ENCODE results near the gene CHGA. TPM values are rescaled to one million over a fixed set of nuclear protein-coding genes. Genes with fewer than 3 reads are reported as not detected.

Gene CHGA
- total and polyA plus RNA-seq, 2 of the 8 experiments (the other 6 are each of a cell fraction or from before 2014, with no cell fraction given): 17.5 to 28.2 TPM

DNA sequence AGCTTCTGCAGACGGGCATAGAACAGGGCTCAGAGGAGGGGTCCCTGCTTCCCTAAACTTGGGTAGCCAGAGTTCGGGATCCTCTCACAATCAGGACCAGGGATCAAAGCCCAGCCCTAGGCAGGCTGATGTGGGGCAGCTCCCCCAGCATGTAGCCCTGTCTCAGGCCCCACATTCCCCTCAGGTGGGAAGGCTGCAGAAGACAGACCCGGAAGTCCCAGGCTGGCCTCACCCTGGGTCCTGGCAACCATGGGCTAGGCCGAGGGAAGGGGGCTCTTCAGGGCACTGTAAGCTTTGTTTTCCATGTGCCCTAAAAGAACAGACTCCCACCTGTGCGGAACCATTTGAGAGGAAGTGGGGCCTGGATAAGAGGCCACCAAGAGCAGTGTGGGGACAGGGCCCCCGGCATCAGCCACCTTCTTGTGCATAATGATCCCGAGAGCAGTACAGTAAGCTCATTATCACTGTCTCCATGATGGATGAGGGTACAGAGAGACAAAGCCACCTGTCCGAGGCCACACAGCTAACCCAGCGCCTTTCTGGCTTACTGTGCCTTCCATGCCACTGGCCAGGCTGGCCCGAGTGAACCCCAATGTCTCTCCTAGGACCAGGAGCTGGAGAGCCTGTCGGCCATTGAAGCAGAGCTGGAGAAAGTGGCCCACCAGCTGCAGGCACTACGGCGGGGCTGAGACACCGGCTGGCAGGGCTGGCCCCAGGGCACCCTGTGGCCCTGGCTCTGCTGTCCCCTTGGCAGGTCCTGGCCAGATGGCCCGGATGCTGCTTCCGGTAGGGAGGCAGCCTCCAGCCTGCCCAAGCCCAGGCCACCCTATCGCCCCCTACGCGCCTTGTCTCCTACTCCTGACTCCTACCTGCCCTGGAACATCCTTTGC, 11.5 kb downstream of the CHGA start:
- Histone ChIP-seq H3K9ac (replicated peaks in 1 of 4; ENCODE audit: extremely low read depth in 1 of 4, low read depth in 3 of 4, low read length in 3 of 4) (no peak overlapping the region), H4K20me1 (replicated peaks in 1 of 2; ENCODE audit: control insufficient read depth in 1 of 2, insufficient read depth in 2 of 2, low read length in 2 of 2) (peaks cover 4 to 7% of the 10 kb centered on the region in 2 experiments), H2BK20ac (ENCODE audit: low read length) (no peak overlapping the region), H3K4me1 (replicated peaks in 1 of 4; ENCODE audit: control insufficient read depth in 3 of 4, insufficient read depth in 4 of 4, low read length in 3 of 4) (no peaks in the 10 kb centered on the region), H3K79me1 (ENCODE audit: low read depth, low read length) (no peaks in the 10 kb centered on the region), H2BK5ac (ENCODE audit: low read depth, low read length) (no peak overlapping the region), H3K27ac (ENCODE audit: low read depth, low read length) (no peak overlapping the region), H3K4ac (replicated peaks; ENCODE audit: insufficient read length, low read depth, low read length) (no peak overlapping the region), H3K23me2 (ENCODE audit: low read depth, low read length) (no peaks in the 10 kb centered on the region), H3K56ac (replicated peaks; ENCODE audit: insufficient read length, low read depth, low read length) (no peak overlapping the region), H3K36me3 (ENCODE audit: control insufficient read depth in 2 of 4, insufficient read depth in 4 of 4, low read length in 3 of 4) (no peaks in the 10 kb centered on the region), H2BK12ac (ENCODE audit: low read depth, low read length) (no peak overlapping the region), H3K4me3 (ENCODE audit: extremely low read depth in 1 of 4, insufficient read depth in 2 of 4, low read depth in 3 of 4, low read length in 4 of 4) (no peak overlapping the region), H4K91ac (replicated peaks; ENCODE audit: insufficient read length, low read length) (no peak overlapping the region), H4K8ac (ENCODE audit: extremely low read depth, insufficient read depth, low read length) (no peak overlapping the region), H3K18ac (ENCODE audit: extremely low read depth, low read length) (no peak overlapping the region), H2BK15ac (ENCODE audit: low read length) (no peak overlapping the region), H3K9me3 (ENCODE audit: insufficient read depth in 2 of 2, low read depth in 1 of 2, low read length in 1 of 2) (no peaks in the 10 kb centered on the region), H4K5ac (ENCODE audit: insufficient read length, low read depth, low read length) (no peak overlapping the region), H3K4me2 (ENCODE audit: insufficient read depth in 1 of 2, low read depth in 2 of 2, low read length in 2 of 2) (no peak overlapping the region), H3K23ac (ENCODE audit: insufficient read length) (no peak overlapping the region), H2AFZ (ENCODE audit: low read length) (no peak overlapping the region), H3K79me2 (ENCODE audit: control insufficient read depth in 1 of 2, insufficient read depth in 2 of 2, low read length in 2 of 2) (no peaks in the 10 kb centered on the region), H3K14ac (ENCODE audit: insufficient read length) (no peak overlapping the region), H3K27me3 (replicated peaks in 1 of 4; ENCODE audit: control insufficient read depth in 3 of 4, extremely low read depth in 1 of 4, insufficient read depth in 3 of 4, low read length in 3 of 4) (no peaks in the 10 kb centered on the region), H2AK5ac (ENCODE audit: low read depth, low read length) (no peak overlapping the region), H2BK120ac (replicated peaks; ENCODE audit: low read depth, low read length) (no peak overlapping the region)
- ChIA-PET CTCF (ENCODE audit: partially characterized antibody) (interaction anchor here (0.6 to 3.0 kb wide), 13 partner anchors 12 to 249 kb away, joined by 3 to 12 read pairs (median 3); no protein-coding TSS in a partner anchor), POLR2A (ENCODE audit: partially characterized antibody) (interaction anchor here (1.2 to 1.8 kb wide), 3 partner anchors 10 to 250 kb away, joined by 3 to 6 read pairs (median 6); partner anchors contain the start of genes CHGA and MOAP1)
- TF ChIP-seq BRCA1 (IDR thresholded peaks at IDR 0.05; ENCODE audit: low read depth, low read length) (no peak), YY1 (IDR thresholded peaks at IDR 0.05; ENCODE audit: low read depth, low read length) (0 out of 2 replicates have a peak, but pooled peaks have one; percentile 7)
- no peak for FAIRE-seq
- no peak for DNase-seq (ENCODE audit: low read depth in 1 of 2, low spot score in 2 of 2)
- WGBS, 2 experiments (ENCODE audit: extremely low coverage in 1 of 2, insufficient coverage in 1 of 2, insufficient read length in 1 of 2, insufficient replicate concordance in 2 of 2, low coverage in 1 of 2, low lambda C conversion rate in 2 of 2, missing lambda C conversion rate in 1 of 2): 89% methylated on average over 19 of the region's 19 CpGs; no CpG with 5 or more reads in 1 of the 2 experiments

Measured in H1 (cell line).